22Rv1 (cell line): ENCODE measurements around the gene SETMAR.

ENCODE experiments used
- ZFX ChIP-seq: fragments of 450-650 bp; IDR thresholded peaks from 2 replicates; pipeline ENCODE4 v1.6.1; 2017; ENCODE audit warnings: antibody characterized with exemption, borderline replicate concordance
- TF ChIP-seq, protein P1 (sequence below): fragments of 450-650 bp; IDR thresholded peaks from 2 replicates; pipeline ENCODE4 v1.5.1; 2017; ENCODE audit warnings: mild to moderate bottlenecking

DNA sequence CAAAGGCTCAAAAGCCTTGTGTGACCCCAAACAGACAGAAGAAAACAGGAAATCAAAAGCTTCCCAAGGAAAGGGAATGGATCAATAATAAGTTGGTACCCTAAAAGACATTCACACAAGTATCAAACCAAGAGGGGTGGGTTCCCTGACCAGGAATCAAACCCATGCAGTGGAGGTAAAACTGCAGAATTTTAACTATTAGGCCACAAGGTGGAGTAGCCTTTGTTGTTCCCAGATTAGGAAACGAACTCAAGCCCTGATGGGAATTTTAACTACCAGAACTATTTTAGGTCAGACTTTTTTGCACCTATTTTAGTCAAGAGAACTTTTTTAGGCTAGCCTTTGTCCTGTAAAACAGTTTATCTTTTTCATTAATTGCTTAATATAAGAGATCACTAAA is 31.4 kb downstream of the SETMAR start:
- TF ChIP-seq, protein P1, sequence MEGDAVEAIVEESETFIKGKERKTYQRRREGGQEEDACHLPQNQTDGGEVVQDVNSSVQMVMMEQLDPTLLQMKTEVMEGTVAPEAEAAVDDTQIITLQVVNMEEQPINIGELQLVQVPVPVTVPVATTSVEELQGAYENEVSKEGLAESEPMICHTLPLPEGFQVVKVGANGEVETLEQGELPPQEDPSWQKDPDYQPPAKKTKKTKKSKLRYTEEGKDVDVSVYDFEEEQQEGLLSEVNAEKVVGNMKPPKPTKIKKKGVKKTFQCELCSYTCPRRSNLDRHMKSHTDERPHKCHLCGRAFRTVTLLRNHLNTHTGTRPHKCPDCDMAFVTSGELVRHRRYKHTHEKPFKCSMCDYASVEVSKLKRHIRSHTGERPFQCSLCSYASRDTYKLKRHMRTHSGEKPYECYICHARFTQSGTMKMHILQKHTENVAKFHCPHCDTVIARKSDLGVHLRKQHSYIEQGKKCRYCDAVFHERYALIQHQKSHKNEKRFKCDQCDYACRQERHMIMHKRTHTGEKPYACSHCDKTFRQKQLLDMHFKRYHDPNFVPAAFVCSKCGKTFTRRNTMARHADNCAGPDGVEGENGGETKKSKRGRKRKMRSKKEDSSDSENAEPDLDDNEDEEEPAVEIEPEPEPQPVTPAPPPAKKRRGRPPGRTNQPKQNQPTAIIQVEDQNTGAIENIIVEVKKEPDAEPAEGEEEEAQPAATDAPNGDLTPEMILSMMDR, result 0 out of 2 replicates have a peak, but pooled peaks have one; percentile 18
- TF ChIP-seq ZFX, result no peak
